HepG2 (cell line): Measurements from ENCODE around the gene RILP. TPM values are rescaled to one million over a fixed set of nuclear protein-coding genes. Genes with fewer than 3 reads are reported as not detected.

Experiments
- ARID2 ChIP-seq: sonication (generic); formaldehyde crosslinking; IDR thresholded peaks from 2 replicates; pipeline ENCODE4 v1.8.1; 2022; ENCODE audit warnings: mild to moderate bottlenecking, missing genetic modification reagents, borderline replicate concordance
- ARID4A ChIP-seq: sonication (generic); formaldehyde crosslinking; IDR thresholded peaks from 2 replicates; pipeline ENCODE4 v1.5.0; 2020; ENCODE audit warnings: mild to moderate bottlenecking, missing genetic modification reagents, borderline replicate concordance
- ATAD3A ChIP-seq: sonication (generic); formaldehyde crosslinking; IDR thresholded peaks from 2 replicates; pipeline ENCODE4 v1.4.0; 2020; ENCODE audit warnings: missing genetic modification reagents
- EED ChIP-seq: sonication (generic); formaldehyde crosslinking; IDR thresholded peaks from 2 replicates; pipeline ENCODE4 v1.5.0; 2020; ENCODE audit warnings: mild to moderate bottlenecking, missing genetic modification reagents
- FOXM1 ChIP-seq: sonication (generic); formaldehyde crosslinking; IDR thresholded peaks from 2 replicates; pipeline ENCODE4 v1.5.0; 2020; ENCODE audit warnings: missing genetic modification reagents
- GATA4 ChIP-seq: sonication (generic); IDR thresholded peaks from 2 replicates; pipeline ENCODE4 v1.6.1; 2016; ENCODE audit warnings: antibody characterized with exemption, low read depth, borderline replicate concordance
- GPN1 ChIP-seq: sonication (generic); formaldehyde crosslinking; IDR thresholded peaks from 2 replicates; pipeline ENCODE4 v1.5.1; 2020; ENCODE audit warnings: missing genetic modification reagents, borderline replicate concordance
- HIC2 ChIP-seq: sonication (generic); formaldehyde crosslinking; IDR thresholded peaks from 2 replicates; pipeline ENCODE4 v1.9.0; 2022; ENCODE audit warnings: low read depth, missing genetic modification reagents
- PITX1 ChIP-seq: sonication (generic); formaldehyde crosslinking; IDR thresholded peaks from 2 replicates; pipeline ENCODE4 v1.5.1; 2020; ENCODE audit warnings: mild to moderate bottlenecking, missing genetic modification reagents
- RBM39 ChIP-seq: fragments of 200-400 bp; formaldehyde crosslinking; IDR thresholded peaks from one replicate; pipeline ENCODE4 v1.6.1; 2018; ENCODE audit warnings: antibody characterized with exemption, mild to moderate bottlenecking, low read depth, low read length; ENCODE audit not compliant: poor library complexity, severe bottlenecking
- SNRNP70 ChIP-seq: fragments of 200-400 bp; formaldehyde crosslinking; IDR thresholded peaks from 2 replicates; pipeline ENCODE4 v1.6.1; 2017; ENCODE audit warnings: mild to moderate bottlenecking, low read depth, low read length, moderate library complexity
- TARDBP ChIP-seq: sonication (generic); formaldehyde crosslinking; IDR thresholded peaks from 2 replicates; pipeline ENCODE4 v1.8.0; 2022; ENCODE audit warnings: mild to moderate bottlenecking, missing genetic modification reagents
- TBX3 ChIP-seq: fragments of 450-650 bp; IDR thresholded peaks from 2 replicates; pipeline ENCODE4 v1.6.1; 2017; ENCODE audit warnings: antibody characterized with exemption, mild to moderate bottlenecking, inconsistent platforms, borderline replicate concordance
- TERF1 ChIP-seq: sonication (generic); formaldehyde crosslinking; IDR thresholded peaks from 2 replicates; pipeline ENCODE4 v1.8.0; 2022; ENCODE audit warnings: mild to moderate bottlenecking, missing genetic modification reagents, moderate library complexity
- TP53 ChIP-seq: sonication (generic); formaldehyde crosslinking; conservative IDR thresholded peaks from 2 replicates; pipeline ENCODE4 v1.4.0; 2020; ENCODE audit warnings: missing genetic modification reagents
- XRCC5 ChIP-seq: fragments of 200-400 bp; formaldehyde crosslinking; optimal IDR thresholded peaks from 2 replicates; pipeline ENCODE3; 2017; ENCODE audit warnings: mild to moderate bottlenecking, low read length
- ZC3H4 ChIP-seq: sonication (generic); formaldehyde crosslinking; IDR thresholded peaks from 2 replicates; pipeline ENCODE4 v1.4.0; 2020; ENCODE audit warnings: missing genetic modification reagents, borderline replicate concordance
- ZNF282 ChIP-seq: fragments of 450-650 bp; IDR thresholded peaks from 2 replicates; pipeline ENCODE4 v1.6.1; 2018; ENCODE audit not compliant: partially characterized antibody
- ZNF292 ChIP-seq: sonication (generic); formaldehyde crosslinking; IDR thresholded peaks from 2 replicates; pipeline ENCODE4 v1.8.1; 2022; ENCODE audit warnings: mild to moderate bottlenecking, low read depth, missing genetic modification reagents, borderline replicate concordance
- ZNF512B ChIP-seq: sonication (generic); formaldehyde crosslinking; IDR thresholded peaks from 2 replicates; pipeline ENCODE4 v1.5.1; 2020; ENCODE audit warnings: missing genetic modification reagents, mild to moderate bottlenecking, borderline replicate concordance
- polyA plus RNA-seq, 8 experiments: library from polyadenylated mRNA; depleted of rRNA in 3 of 8; stranded (reverse) in 7 of 8; unstranded in 1 of 8; fragments of >200 nt; fragmentation: Illumina TruSeq in 4 of 8; extraction: Trizol in 4 of 8; gene quantifications; 2 replicates each; pipeline versions ENCODE4 v1.2.1 to v1.2.3, GENCODE V29; 2011 to 2016; ENCODE audit warnings: low read depth in 4 of 8, missing spikeins in 1 of 8, mixed read lengths in 1 of 8; ENCODE audit not compliant: insufficient read depth in 1 of 8
- total RNA-seq, 5 experiments: library from RNA; depleted of rRNA; stranded (reverse); fragments of >200 nt; fragmentation: Illumina TruSeq; extraction: Trizol; gene quantifications; 2 replicates each; pipeline ENCODE4 v1.2.3, GENCODE V29; 2016; ENCODE audit warnings: low read depth in 1 of 5

RILP gene
- total and polyA plus RNA-seq, 2 of the 13 experiments (the other 11 are each of a cell fraction or from before 2014, with no cell fraction given), result 6.6 to 8.1 TPM

GRCh38 chr17:1649844-1650501 is at the start of gene RILP (continued):
- no peak for TF ChIP-seq SNRNP70
- TF ChIP-seq PITX1, result peak; percentile 45
- TF ChIP-seq ARID4A (CRISPR knock-in tag), result peak; percentile 86; the same call in 1 of the 2 replicates
- no peak for TF ChIP-seq TERF1 (CRISPR knock-in tag)
- no peak for TF ChIP-seq TARDBP (CRISPR knock-in tag)
- TF ChIP-seq ARID2 (CRISPR knock-in tag), result no peak
- no peak for TF ChIP-seq ZNF512B
- no peak for TF ChIP-seq TP53 (CRISPR knock-in tag)
- no peak for TF ChIP-seq TBX3
- no peak for TF ChIP-seq GATA4
- no peak for TF ChIP-seq FOXM1 (CRISPR knock-in tag)
- TF ChIP-seq XRCC5, result no peak
- TF ChIP-seq GPN1 (CRISPR knock-in tag), result no peak
- TF ChIP-seq EED (CRISPR knock-in tag), result no peak
- peak; percentile 57; the same call in 1 of the 2 replicates for TF ChIP-seq HIC2 (CRISPR knock-in tag)
- TF ChIP-seq RBM39, result peak; percentile 6
- peak; percentile 76; the same call in 1 of the 2 replicates for TF ChIP-seq ZNF292 (CRISPR knock-in tag)
- TF ChIP-seq ZC3H4 (CRISPR knock-in tag), result peak; percentile 35; the same call in 1 of the 2 replicates
- no peak for TF ChIP-seq ZNF282
- no peak for TF ChIP-seq ATAD3A (CRISPR knock-in tag)
